CD4-positive, alpha-beta T cell treated with Interleukin-21 for 1 hour (primary cell): ENCODE measurements around the gene ADCYAP1R1.

Experiments used
- DNase-seq: peaks from one replicate; pipeline ENCODE4 v3.0.0-alpha.2; 2020

The ADCYAP1R1 gene

DNA sequence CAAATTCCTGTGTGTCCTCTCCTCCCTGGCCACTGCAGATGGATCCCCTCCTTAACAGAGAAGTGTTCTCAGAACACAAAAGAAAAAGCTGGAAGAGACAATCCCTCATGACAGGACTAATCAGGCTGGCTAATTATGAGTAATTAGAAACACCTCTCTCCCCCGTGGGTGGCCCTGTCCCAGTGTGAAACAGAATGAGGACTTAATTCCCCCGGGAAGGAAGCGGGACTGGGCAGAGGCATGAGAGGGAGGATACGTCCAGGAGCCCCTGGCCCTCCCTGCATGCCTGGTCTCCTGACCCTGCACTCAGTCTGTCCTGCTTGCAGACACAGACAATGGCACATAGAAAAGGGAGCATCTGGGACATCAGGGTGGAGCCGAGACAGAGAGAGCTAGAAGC lies 7.6 kb upstream of the ADCYAP1R1 start:
- no peak for DNase-seq

GRCh38 chr7:31046723-31047122 lies 5.4 kb upstream of the ADCYAP1R1 start:
- DNase-seq, result no peak

DNA sequence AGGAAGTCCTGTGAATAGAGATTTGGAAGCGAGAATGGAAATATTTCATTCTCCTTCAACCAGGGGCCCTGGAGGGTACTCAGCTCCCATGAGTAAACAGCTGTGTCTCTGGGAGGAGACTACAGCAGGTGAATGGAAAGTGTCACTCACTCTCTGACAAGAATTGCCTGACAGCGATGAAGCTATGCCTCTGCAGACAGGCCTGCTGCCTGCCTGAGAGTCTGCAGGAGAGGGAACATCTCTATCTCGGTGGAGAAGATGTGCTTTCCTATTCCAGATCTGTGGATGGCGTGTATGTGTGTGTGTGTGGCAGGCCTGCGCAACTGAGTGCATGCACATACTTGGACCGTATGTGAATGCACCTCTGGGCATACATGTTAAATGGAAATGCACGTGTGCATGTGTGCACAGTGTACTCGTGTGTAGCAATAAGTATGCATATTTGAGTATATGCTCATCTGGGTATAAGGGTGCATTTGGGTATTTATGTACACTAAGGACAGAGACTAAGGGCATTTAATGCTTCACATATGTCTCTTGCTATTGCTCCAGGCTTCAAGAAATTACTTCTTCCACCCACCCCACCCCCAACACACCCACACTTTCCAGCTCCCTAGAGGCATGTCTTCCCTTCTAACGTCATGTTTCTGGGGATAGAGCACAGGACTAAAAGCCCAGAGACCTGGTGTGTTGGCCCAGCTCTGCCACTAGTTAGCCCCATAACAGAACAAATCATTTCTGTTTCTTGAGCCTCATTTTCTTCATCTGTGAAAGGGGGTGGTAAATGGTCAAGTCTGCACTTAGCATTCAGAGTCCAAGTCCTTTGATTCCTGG lies 4.6 kb upstream of the ADCYAP1R1 start:
- no peak for DNase-seq

GRCh38 chr7:31049005-31049765 lies 2.9 kb upstream of the ADCYAP1R1 start:
- no peak for DNase-seq

DNA sequence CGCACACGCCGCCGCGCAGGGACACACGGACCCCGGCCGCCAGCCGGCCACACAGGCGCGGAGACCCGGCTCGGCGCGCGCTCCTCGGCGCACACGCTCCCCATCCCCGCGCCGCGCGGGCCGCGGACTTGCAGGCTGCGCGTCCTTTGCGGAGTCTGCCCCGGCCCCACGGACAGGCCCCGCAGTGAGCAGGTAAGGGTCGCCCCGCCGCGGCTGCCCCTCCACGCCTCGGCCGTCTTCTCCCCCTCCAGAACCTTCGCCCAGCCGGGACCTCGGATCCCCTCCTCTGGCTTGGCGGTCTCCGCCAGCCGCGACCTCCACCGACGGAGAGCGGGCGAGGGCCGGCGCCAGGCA lies 356 bp downstream of the ADCYAP1R1 start:
- DNase-seq, result no peak

DNA sequence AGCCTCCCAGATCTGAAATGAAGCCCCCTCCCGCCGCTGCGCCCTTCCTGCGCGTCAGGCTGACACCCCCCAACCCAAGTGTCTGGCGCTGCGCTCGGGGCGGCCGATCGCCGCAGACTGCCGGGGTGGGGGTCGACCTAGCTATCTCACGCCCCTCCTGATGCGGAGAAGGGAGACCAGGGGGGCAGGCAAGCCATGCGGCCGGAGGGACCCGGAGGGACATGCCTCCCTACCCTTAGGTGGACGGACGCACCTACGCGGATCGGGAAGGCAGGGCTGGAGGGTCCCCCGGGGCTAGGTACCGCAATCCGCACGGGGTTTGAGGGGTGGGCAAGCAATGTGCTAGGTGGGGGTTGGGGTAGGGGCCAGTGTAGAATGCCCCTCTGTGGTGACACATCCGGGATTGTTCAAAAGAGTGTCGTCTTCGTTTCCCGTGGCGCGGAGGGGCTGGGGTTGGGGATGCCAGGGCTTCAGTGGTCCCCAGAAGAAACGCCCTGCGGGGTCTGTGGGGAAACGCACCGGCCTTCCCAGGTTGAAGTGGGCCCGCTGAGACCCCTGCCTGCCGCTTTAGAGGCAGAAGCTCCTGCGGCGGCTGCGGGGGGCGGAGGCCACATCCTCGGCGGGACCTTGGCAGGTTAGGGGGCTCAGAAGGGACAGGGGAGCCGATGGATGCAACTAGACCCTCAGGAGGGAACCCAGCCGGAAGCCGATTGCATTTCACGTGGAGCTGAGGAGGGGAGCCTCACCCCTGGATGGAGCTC lies 913 bp downstream of the ADCYAP1R1 start:
- DNase-seq, result no peak

- DNase-seq, result no peak
Observed at GRCh38 chr7:31053986-31054385, 1.9 kb downstream of the ADCYAP1R1 start.

DNA sequence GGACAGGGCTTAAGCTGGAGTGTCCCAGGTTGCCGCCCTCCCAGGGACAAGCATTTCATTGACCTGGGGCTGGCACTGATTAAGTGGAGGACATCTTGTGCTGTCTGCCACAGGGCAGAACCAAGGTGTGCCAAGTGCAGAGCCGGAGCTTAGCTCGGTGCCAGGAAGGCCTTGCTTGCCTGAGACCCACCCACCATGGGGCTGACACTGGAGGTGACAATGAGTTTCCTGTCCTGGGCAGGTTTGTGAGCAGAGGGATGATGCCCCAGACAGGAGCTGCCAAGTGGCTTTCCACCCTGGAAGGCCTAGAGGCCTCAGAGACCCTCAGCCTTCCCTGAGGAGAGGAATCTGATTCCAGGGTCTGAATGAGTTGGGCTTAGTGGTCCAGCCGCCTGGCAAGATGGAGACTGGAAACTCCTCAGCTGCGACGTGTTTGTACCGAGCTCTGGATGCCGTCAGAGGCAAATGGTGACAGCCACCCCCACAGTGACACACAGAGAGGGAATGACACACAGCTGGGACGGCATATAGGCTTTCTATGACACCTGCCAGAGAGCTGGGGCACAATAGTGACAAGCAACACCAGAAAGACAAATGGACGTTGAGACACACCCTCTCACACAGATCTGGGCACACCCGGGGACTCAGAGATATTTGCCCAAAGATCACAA lies 2.6 kb downstream of the ADCYAP1R1 start:
- no peak for DNase-seq

DNA sequence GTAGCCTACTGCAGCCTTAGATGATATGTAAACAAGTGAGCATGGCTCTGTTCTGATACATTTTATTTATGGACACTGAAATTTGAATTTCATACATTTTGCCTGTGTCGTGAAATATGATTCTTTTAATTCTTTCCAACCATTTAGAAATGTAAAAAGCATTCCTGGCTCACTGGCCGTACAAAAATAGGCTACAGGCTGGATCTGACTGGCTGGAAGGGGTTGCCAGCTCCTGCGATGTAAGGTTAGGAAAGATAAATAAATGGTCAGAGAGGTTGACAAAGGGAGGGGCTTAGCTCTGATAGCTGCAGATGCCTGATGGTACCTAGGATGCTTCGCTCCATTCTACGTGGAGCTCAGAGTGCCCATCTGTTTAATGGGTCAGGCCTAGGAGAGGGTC lies 3.4 kb downstream of the ADCYAP1R1 start:
- no peak for DNase-seq

DNA sequence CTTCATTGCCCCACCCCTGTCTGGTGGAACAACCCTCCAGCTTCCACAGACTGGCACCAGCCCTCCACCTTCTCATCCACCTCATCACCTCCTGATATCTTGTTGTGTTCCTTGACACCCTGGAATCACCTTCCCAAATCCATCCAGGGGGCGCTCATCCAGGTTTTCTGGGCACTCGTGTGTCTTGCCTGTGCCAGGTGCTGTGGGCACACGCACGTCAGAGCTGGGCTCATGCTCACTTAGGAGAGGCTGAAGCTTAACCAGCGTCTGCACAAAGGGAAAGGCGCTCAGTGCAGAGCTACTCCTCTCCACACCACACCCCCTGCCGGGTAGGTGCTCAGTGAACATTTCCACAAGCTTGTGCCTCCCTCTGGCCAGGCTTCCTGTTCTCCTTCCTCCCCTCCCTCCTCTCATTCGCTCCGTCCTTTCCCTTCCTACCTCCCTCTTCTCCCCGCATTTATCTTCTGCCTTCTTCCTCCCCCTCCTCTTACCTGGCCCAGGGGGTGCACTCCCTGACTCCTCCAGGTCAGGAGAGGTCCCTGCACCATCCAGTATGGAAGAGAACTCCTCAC lies 4.8 kb downstream of the ADCYAP1R1 start:
- DNase-seq, result no peak

DNA sequence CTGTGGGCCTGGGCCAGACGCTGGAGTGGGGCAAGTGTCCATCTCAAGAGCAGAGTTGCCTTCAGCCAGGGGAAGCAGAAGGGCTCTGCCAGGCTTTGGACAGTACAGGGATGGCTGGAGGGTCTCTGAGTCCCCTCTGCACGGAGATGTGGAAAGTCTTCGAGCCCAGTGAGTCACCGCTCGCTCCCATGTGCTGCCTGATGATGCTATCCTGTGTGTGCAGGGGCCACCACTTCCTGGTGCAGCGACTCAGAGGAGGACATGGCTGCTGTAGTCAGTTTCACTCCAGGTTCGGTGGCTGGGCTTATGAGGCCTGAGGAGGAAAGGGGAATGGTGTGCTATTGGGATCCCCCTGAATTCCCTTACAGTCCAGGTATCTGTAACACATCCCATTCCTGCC lies 6.0 kb downstream of the ADCYAP1R1 start:
- DNase-seq, result no peak

GRCh38 chr7:31058688-31059087 lies 6.6 kb downstream of the ADCYAP1R1 start:
- DNase-seq, result no peak

- no peak for DNase-seq
Observed at GRCh38 chr7:31059551-31059950, 7.4 kb downstream of the ADCYAP1R1 start.

DNA sequence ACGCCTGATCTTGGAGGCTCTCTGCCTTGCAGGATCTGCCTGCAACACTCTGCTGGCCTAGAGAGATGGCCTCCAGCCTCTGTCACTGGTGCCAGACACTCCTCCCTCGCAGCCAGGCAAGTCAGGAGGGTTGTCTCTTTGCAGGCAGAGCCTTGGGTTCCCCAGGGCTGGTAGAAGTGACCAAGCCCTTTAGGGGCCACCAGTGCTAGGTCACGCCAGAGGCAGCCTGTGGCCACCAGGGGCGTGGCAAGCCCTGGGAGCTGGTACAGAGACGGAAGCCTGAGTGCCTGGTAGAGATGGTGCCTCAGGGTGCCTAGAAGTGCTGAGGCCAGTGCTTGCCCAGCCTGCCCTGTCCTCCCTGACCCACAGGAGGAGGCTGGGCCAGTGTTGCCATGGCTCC lies 9.1 kb downstream of the ADCYAP1R1 start:
- DNase-seq, result no peak

DNA sequence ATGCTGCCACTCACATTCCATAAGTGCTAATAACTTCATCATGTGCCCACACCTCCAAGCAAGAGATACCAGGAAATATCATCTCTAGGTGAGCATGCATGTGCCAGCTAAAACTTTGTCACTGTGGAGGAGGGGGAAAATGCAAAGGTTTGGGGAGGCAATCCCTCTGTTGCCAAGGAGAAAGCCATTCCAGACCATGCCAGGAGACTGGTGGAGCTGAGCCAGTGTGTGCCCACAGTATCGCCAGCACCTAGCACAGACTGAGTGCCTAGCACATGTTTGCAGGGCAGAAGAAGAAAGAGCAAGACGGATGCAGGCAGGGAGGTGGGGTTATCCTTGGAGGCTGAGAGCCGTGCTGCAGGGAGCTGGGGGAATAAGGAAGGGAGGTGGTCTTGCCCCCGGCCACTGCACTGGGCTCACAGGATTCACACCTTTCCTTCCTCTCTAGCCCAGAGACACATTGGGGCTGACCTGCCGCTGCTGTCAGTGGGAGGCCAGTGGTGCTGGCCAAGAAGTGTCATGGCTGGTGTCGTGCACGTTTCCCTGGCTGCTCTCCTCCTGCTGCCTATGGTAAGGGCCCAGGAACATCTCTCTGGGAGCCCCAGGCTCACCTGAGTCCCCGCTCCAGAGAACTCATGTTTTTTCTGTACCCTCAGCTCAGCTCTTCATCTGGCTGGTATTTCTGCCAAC lies 10.8 kb downstream of the ADCYAP1R1 start:
- no peak for DNase-seq

GRCh38 chr7:31065021-31065593 lies 13.0 kb downstream of the ADCYAP1R1 start:
- DNase-seq, result no peak

GRCh38 chr7:31065840-31066239 lies 13.7 kb downstream of the ADCYAP1R1 start:
- no peak for DNase-seq

DNA sequence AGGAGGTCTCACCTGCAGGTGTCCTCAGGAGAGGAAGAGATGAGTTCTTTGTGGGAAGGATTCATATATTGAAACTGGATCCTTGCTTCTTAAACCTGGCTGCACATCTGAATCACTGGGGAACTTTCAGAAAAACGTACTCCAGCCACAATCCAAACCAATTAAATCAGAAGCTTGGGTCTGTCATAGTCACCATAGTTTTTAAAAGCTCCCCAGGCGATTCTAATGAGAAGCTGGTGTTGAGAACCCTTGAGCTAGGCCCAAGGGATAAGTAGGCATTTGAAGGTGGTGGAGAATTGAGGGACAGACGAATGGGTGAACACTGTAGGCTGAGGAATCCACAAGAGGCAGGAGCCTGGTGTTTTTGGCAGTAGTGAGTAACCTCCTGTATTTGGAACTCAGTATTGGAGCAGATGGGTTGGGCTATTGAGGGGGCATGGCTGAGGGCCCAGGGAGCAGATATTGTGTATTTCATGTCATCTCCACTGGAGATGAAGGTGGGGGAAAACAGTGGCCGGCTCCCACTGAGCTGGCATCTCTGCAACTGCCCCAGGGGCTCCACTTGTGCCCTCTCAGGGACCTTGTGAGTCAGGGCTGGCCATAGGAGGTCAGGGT lies 14.5 kb downstream of the ADCYAP1R1 start:
- no peak for DNase-seq

GRCh38 chr7:31067491-31067890 lies 15.4 kb downstream of the ADCYAP1R1 start:
- DNase-seq, result no peak

DNA sequence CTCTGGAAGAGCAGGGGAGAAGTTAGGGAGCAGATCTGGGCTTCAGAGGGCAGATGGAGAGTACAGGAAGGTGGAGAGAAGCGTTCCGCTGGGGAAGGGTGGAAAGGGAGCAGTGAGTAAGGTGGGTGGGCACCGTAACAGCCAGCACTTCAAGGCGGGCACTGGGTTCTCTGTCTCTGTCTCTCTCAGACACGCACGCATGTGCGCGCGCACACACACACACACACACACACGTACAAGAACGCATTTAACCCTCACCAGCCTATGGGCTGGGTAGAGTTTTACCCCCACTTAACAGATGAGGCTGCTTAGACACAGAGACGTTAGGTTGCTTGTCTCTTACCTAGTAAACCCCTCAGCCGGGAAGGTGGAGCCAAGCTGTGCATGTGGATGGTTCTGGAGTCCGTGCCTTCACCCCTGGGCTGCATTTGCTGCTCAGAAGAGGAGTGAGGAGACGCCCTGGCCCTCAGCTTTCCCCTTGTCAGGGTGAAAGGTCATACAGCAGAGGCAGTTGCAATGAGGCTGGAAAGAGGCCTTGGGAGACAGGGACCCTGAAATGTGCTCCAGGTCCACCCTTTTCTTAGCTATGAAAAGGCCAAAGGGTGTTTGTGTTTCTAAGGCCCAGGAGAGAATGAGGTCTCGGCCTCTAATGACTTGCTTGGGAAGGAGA lies 16.0 kb downstream of the ADCYAP1R1 start:
- no peak for DNase-seq
